Kidney (tissue), 14 donors: ENCODE measurements around the gene CCNT2. TPM values are rescaled to one million over a fixed set of nuclear protein-coding genes. Genes with fewer than 3 reads are reported as not detected.
A peak's percentile ranks its signal among the peaks of the same experiment; 100 is the strongest.

Experiments used
- DNase-seq, 5 donors: peaks; one replicate each; pipeline ENCODE4 v3.0.0-alpha.2; 2013 to 2020
- FAIRE-seq: peaks from 2 replicates; lab custom pipeline; 2012; peaks lifted over from hg19 to GRCh38; lab: Jason Lieb, UNC
- H3K27ac ChIP-seq, 2 donors: one replicate each; pipeline ENCODE4 v1.7.0; 2013; ENCODE audit warnings: low read depth in 2 of 2, low read length in 2 of 2, inconsistent platforms in 1 of 2
- H3K27me3 ChIP-seq: one replicate; pipeline ENCODE4 v1.7.1; 2013; ENCODE audit warnings: low read length, inconsistent platforms; ENCODE audit not compliant: control insufficient read depth, insufficient read depth
- H3K36me3 ChIP-seq, 3 donors: one replicate each; pipeline versions ENCODE4 v1.7.0 to v1.7.1; 2013; ENCODE audit warnings: low read length in 3 of 3, control low read depth in 1 of 3, inconsistent platforms in 1 of 3; ENCODE audit not compliant: insufficient read depth in 3 of 3, control insufficient read depth in 2 of 3
- H3K4me1 ChIP-seq, 3 donors: one replicate each; pipeline versions ENCODE4 v1.7.0 to v1.7.1; 2013; ENCODE audit warnings: low read length in 3 of 3, inconsistent platforms in 1 of 3, low read depth in 1 of 3; ENCODE audit not compliant: control insufficient read depth in 2 of 3, insufficient read depth in 2 of 3
- H3K4me3 ChIP-seq, 3 donors: one replicate each; pipeline versions ENCODE4 v1.7.0 to v1.8.1; 2013; ENCODE audit warnings: low read length in 3 of 3, control low read depth in 1 of 3, inconsistent platforms in 1 of 3
- H3K9ac ChIP-seq, 3 donors: one replicate each; pipeline versions ENCODE4 v1.7.0 to v1.7.1; 2013; ENCODE audit warnings: low read length in 3 of 3, control low read depth in 1 of 3, inconsistent platforms in 1 of 3
- H3K9me3 ChIP-seq, 3 donors: one replicate each; pipeline versions ENCODE4 v1.7.0 to v1.7.1; 2013; ENCODE audit warnings: low read length in 3 of 3, control low read depth in 1 of 3, inconsistent platforms in 1 of 3; ENCODE audit not compliant: control insufficient read depth in 2 of 3, insufficient read depth in 1 of 3
- CTCF ChIP-seq: IDR thresholded peaks from 3 replicates; pipeline ENCODE4 v1.5.1; 2012; ENCODE audit warnings: mild to moderate bottlenecking, moderate library complexity, borderline replicate concordance; ENCODE audit not compliant: insufficient read depth; ENCODE audit errors: extremely low read depth
- intact Hi-C: fragments of 100-400 bp; cut with DNase I; formaldehyde crosslinking; loops from one replicate; pipeline ENCODE4 v1.11.1; 2022
- polyA plus RNA-seq: library from polyadenylated mRNA; stranded (reverse); fragments of 350-450 nt; fragmentation: Illumina TruSeq; extraction: RNeasy Lipid Tissue Mini Kit (QIAGEN cat#74804); gene quantifications from one replicate; pipeline ENCODE4 v1.2.3, GENCODE V29; 2014; ENCODE audit warnings: low read depth, low replicate concordance; ENCODE audit not compliant: insufficient read depth
- total RNA-seq: library from RNA; stranded (reverse); fragmentation: NEBNext Ultra II Directional; extraction: Animal tissue kit (Norgen Biotek cat#: 25700); gene quantifications from one replicate; pipeline ENCODE4 v1.2.1, GENCODE V29; 2021
- donor health status: control.
- donor health status: control.
- donor health status: control.
- donor health status: control.
- donor health status: control.
- donor health status: DM: yes; HTN: yes; CAD: no.
- donor health status: Normal renal cell carcinoma (clear cell type).

The CCNT2 gene
- total and polyA plus RNA-seq, 2 donors from 2014 or later: 7.0 to 42.1 TPM

- FAIRE-seq: peak; percentile 66
- intact Hi-C loops: no loop called here
- Histone ChIP-seq H3K9me3 (no peaks in the 10 kb centered on the region), H3K9ac (peak overlapping the region; percentile 89 to 92 (median 92)), H3K36me3 (no peaks in the 10 kb centered on the region), H3K27me3 (no peaks in the 10 kb centered on the region), H3K27ac (peak overlapping the region; percentile 88 to 98), H3K4me1 (peaks cover 0 to 7% (median 3%) of the 10 kb centered on the region in 3 donors), H3K4me3 (peak overlapping the region; percentile 78 to 94 (median 94))
- TF ChIP-seq CTCF: peak; percentile 25
- peak in 2 of 5 donors; percentile 96 to 97 for DNase-seq
These were observed 615 bp upstream of the CCNT2 start for GRCh38 chr2:134917888-134918525.

- Histone ChIP-seq H3K36me3 (no peaks in the 10 kb centered on the region), H3K4me1 (peaks cover 0 to 7% (median 3%) of the 10 kb centered on the region in 3 donors), H3K4me3 (peak overlapping the region; percentile 91 to 95 (median 94)), H3K27me3 (no peaks in the 10 kb centered on the region), H3K9me3 (no peaks in the 10 kb centered on the region), H3K9ac (peak overlapping the region; percentile 90 to 99 (median 98)), H3K27ac (peak overlapping the region; percentile 88 to 98)
- intact Hi-C loops: no loop called here
- TF ChIP-seq CTCF: no peak
- FAIRE-seq: no peak
- DNase-seq: peak in 2 of 5 donors; percentile 63 to 64
These were observed 954 bp downstream of the CCNT2 start for GRCh38 chr2:134919341-134920210.

GRCh38 chr2:134924912-134925311, 6.3 kb downstream of the CCNT2 start:
- TF ChIP-seq CTCF: no peak
- H3K4me1 ChIP-seq: peaks cover 3 to 8% (median 4%) of the 10 kb centered on the region in 3 donors
- intact Hi-C loops: no loop called here
- DNase-seq: no peak
- no peak overlapping the region for H3K27ac ChIP-seq
- no peaks in the 10 kb centered on the region for H3K27me3 ChIP-seq
- no peak overlapping the region for H3K9ac ChIP-seq
- no peaks in the 10 kb centered on the region for H3K36me3 ChIP-seq
- no peak for FAIRE-seq
- H3K9me3 ChIP-seq: no peaks in the 10 kb centered on the region
- no peak overlapping the region for H3K4me3 ChIP-seq
